Stimulated activated CD8-positive, alpha-beta memory T cell treated with anti-CD3 and anti-CD28 coated beads, Interleukin-7, amount 100 ng/mL, for 24 hours (primary cell): Measurements from ENCODE around the gene OR1F1.
"Not testable (repeated sequence)": the region's sequence is repeated elsewhere in the genome, so short reads cannot be mapped to it uniquely, and the experiment has no call there.

Experiments
- DNase-seq: peaks from one replicate; pipeline ENCODE4 v3.0.0-alpha.2; 2020; ENCODE audit warnings: low read depth

OR1F1 gene

GRCh38 chr16:3198334-3199072 is 10.5 kb downstream of the OR1F1 start:
- no peak for DNase-seq

GRCh38 chr16:3202903-3203539 is 15.0 kb downstream of the OR1F1 start:
- DNase-seq = no peak

- not testable (repeated sequence) for DNase-seq
Observed at GRCh38 chr16:3205939-3206338, 17.9 kb downstream of the OR1F1 start.

GRCh38 chr16:3207086-3207953 is 19.3 kb downstream of the OR1F1 start:
- DNase-seq = no peak

- DNase-seq = no peak
Observed at GRCh38 chr16:3212006-3212405, 24.0 kb downstream of the OR1F1 start.

GRCh38 chr16:3212567-3212966 is 24.6 kb downstream of the OR1F1 start:
- no peak for DNase-seq

GRCh38 chr16:3214904-3215600 is 27.0 kb downstream of the OR1F1 start:
- no peak for DNase-seq

GRCh38 chr16:3215601-3216262 is 27.7 kb downstream of the OR1F1 start:
- no peak for DNase-seq

GRCh38 chr16:3216263-3216640 is 28.2 kb downstream of the OR1F1 start:
- no peak for DNase-seq

GRCh38 chr16:3220839-3221238 is 32.8 kb downstream of the OR1F1 start:
- no peak for DNase-seq

- DNase-seq = no peak
Observed at GRCh38 chr16:3223913-3224515, 36.0 kb downstream of the OR1F1 start.

GRCh38 chr16:3234543-3234856 is 46.5 kb downstream of the OR1F1 start:
- DNase-seq = no peak

- DNase-seq = peak; percentile 88
Observed at GRCh38 chr16:3234857-3235561, 47.0 kb downstream of the OR1F1 start, which contains the start of gene ZNF200. Gene ZNF200, minus strand, starts transcription at chr16:3235158. Its CDS starts 1,403 bp downstream, at chr16:3233755.

- no peak for DNase-seq
Observed at GRCh38 chr16:3235856-3236669, 48.1 kb downstream of the OR1F1 start.

- DNase-seq = no peak
Observed at GRCh38 chr16:3241761-3242160, 53.8 kb downstream of the OR1F1 start.

GRCh38 chr16:3242709-3243108 is 54.7 kb downstream of the OR1F1 start:
- no peak for DNase-seq

GRCh38 chr16:3243882-3244281 is 55.9 kb downstream of the OR1F1 start:
- no peak for DNase-seq

GRCh38 chr16:3246002-3246401 is 58.0 kb downstream of the OR1F1 start:
- DNase-seq = no peak

- DNase-seq = no peak
Observed at GRCh38 chr16:3246876-3247275, 58.9 kb downstream of the OR1F1 start.

GRCh38 chr16:3248596-3248995 is 60.6 kb downstream of the OR1F1 start:
- DNase-seq = no peak
